ENCODE measurements around the gene CADPS.

Gene CADPS

DNA sequence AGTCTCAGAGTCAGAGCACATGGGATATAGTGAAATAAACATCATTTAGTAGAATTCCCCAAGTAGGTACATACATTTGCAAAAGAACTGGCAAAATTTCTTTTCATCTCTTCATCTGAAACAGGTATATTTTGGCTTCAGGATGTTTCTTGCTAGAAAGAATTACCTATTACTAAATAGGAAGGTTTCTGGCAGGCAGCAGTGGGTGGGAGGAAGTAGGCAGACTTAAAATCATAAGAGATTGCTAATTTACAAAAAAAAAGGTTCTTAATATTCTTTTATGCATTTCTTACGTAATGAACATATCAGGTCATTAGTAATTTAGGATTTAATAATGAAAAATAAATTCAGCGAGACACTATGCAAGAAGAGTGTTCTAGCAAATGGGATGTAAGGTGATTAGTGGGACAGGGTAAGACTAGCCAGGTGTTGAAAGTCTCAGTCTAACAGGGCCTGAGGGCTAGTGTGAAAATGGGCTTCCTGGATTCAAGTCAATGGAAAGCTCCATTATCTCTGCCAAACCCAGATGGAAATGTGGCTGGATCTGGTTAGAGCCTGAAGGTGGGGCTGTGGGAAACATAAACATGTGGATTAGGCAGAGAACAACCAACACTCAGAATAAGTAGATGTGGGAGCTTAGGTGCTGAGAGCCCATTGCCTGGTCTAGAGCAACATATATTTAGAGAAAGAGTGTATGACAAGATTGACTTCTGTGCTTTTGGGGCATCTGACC, 374.5 kb downstream of the CADPS start:
- no peak for DNase-seq (ENCODE audit: low read depth)

GRCh38 chr3:62497156-62497555, 378.1 kb downstream of the CADPS start:
- DNase-seq (ENCODE audit: low read depth) = no peak

DNA sequence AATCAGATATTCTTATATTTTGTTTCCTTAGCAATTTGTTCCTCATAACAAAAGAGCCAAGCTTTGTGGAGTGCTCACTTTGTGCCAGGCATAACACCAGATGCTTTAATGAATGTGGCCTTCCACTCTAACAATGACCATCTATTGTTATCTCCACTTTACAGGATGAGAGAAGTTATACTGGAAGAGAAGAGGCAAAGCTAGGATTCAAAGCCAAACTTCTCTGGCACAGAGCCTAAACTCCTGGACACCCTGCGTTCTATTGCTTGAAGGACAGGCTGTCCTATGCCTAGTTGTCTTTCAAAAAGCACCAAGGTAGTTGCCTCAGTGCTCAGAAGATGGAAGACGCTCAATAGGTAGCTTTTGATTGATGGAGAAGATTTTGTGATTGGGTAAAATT, 378.7 kb downstream of the CADPS start:
- no peak for DNase-seq (ENCODE audit: low read depth)

DNA sequence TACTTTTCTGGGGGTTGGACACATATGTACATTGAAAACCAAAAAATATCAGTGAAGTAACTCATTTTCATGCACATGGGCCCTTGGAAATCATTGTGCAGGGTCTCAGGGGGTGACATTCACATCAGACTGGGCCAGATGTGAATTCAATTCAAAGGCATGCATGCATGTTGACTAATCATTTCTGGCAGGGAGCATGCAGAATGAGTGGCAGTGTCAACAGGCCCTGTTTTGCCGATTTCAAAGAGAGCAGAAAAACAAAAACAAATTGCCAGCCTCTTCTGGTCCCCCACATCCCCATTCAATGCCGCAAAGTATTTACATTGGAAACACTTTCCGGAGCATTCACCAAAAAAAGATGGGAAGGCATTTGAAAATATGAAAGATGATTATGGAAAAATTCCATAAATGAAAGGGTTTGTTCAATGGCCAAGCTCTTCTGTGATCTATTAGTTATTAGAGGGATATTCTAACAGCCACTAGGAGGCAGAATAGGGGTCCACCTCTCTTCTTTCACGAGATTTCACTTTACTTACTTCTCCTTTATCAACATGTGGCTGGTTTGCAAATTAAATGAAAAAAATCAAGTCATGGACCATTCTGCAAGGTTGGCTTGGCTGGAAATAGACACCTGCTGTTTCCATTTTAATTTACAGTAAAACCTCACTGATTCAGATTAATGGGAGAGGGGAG, 382.0 kb downstream of the CADPS start:
- no peak for DNase-seq (ENCODE audit: low read depth)

DNA sequence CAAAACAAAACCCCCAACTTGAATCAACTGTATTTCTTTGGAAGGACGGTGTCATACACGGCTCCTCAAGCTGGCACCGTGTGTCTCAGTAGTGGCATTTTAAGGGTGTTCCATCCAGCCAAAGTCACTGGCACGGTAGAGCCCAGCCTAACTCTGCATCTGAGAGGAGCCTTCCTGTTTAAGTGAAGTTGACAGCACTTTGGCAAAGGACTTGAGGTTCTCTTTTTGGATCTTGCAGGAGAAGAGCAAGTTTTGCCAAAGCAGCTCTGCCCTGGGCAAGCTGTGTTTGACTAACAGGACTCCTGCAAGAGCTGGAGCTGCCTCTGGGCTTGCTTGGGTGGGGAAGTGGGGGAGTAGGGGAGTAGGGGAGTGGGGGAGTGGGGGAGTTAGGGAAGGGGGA, 392.3 kb downstream of the CADPS start:
- no peak for DNase-seq (ENCODE audit: low read depth)

GRCh38 chr3:62481962-62482361, 393.3 kb downstream of the CADPS start:
- DNase-seq (ENCODE audit: low read depth) = no peak

DNA sequence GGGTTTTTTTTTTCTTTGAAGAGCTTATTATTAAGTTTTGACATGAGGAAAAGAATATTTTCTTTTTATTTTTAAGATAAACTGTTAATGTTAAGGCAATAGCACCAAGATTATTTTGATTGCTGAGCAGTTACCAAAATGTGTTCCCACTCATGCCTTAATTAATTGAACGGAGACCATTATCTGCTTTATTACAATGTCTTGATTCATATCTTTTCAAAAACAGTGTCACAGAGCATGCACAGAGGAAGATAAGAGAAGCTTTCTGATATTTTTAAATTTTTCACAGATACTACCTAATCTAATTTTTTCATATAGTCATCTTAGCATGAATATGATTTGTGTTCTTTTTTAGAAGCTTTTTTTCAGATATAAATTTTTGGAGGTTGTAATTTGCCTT, 395.2 kb downstream of the CADPS start:
- no peak for DNase-seq (ENCODE audit: low read depth)

DNA sequence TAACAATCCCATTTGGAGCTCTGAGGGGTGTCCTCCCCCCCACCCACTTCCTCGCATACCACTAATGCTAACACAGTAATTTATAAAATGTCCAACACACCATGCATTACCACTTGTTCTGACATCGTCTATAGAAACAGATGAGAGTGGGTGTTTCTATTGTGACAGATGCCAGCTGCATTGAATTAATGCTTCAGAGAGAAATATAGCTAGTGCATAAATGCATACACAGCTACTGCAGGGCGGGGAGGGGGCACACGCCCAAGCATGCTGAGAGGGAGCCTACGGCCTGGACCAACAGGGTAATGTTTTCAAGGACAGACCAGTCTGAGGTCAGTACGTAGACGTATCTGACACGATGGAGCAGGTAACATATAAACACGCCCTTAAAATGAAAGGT, 395.9 kb downstream of the CADPS start:
- DNase-seq (ENCODE audit: low read depth) = no peak

- DNase-seq (ENCODE audit: low read depth) = no peak
These were observed 399.9 kb downstream of the CADPS start for GRCh38 chr3:62475306-62475705.

- no peak for DNase-seq (ENCODE audit: low read depth)
These were observed 407.1 kb downstream of the CADPS start for GRCh38 chr3:62467966-62468722.

- no peak for DNase-seq (ENCODE audit: low read depth)
These were observed 412.4 kb downstream of the CADPS start for GRCh38 chr3:62462788-62463187.

GRCh38 chr3:62462104-62462762, 413.0 kb downstream of the CADPS start:
- DNase-seq (ENCODE audit: low read depth) = no peak

GRCh38 chr3:62454916-62455315, 420.3 kb downstream of the CADPS start:
- no peak for DNase-seq (ENCODE audit: low read depth)

DNA sequence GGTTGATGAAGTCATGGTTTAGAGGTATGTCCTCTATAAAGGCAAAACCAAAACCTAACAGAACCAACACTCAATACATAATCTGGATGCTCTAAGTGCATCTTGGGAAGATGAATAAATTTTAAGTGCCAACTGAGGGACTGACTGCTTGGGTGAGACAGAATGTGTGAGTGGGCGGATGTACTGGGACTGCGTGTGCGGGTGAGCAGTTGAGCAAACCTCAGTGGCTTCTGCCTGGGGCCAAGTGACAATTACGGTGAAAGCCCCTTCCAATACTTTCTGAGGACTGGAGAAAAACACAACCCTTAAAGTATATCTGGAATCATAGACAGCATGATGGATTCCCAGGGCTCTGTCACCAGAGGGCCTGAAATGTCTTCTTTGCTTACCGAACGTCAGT, 421.8 kb downstream of the CADPS start:
- DNase-seq (ENCODE audit: low read depth) = no peak

GRCh38 chr3:62451211-62451887, 423.9 kb downstream of the CADPS start:
- DNase-seq (ENCODE audit: low read depth) = no peak

DNA sequence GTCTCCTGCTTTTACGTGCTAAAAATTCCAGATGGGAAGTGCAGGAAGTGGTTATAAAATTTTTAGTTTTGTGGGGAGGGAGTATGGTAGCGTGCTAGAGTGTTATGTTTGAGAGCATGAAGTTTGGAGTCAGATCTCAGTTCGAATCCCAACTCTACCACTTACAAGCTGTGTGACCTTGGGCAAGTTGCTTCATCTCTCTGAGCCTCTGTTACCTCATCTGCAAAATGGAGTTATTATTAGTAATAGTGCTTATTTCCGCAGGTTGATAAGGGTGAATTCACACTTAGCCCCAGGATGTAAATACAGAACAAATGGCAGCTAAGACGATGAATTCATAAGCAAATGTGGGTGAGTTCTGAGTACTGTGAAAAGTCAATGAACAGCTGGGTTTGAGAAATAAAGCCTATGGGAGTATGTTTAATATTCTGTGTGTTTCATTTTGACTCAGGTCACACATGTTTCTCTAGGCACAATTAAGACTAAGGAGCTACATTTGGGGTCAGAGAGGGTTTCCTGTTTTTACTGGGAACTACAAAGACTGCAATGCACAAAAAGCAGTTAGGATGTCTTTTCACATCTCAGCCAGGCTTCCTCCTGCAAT, 428.8 kb downstream of the CADPS start:
- DNase-seq (ENCODE audit: low read depth) = no peak

DNA sequence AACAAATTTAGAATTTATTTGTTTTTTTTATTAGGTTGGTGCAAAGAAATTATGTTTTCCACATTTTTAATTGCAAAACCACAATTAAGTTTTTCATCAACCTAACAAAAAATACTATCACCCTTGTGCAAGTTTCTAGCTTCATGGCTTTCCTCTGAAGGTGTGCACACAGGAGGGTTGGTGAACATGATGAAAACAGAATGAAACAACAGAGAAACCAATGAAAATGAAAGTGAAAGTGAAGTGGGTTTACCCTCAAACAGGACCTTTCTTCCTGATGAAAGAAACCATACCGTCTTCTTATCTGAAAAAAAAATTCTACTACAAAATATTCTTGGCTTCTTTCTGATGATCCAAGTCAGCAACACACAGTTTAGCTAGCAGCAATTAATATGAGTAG, 429.9 kb downstream of the CADPS start:
- DNase-seq (ENCODE audit: low read depth) = no peak

DNA sequence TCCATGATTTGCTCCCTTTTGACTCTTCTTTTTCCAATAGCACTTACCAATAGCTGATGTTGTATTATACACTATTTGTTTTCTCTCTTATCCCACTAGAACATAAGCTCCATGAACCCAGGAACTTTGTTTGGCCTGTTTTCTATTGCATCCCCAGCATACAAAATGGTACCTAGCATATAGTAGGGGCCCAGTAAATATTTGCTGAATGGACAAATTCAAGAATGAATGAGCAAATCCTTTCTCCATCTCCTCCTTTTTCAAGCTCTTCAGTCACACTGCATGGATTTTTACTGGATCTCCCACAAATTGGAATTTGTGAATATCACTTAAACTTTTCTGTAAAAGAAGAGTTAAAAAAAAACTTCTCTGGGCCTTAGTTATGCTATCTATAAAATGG, 435.2 kb downstream of the CADPS start:
- DNase-seq (ENCODE audit: low read depth) = no peak

- no peak for DNase-seq (ENCODE audit: low read depth)
These were observed 435.9 kb downstream of the CADPS start for GRCh38 chr3:62439176-62439813.

GRCh38 chr3:62436785-62437184, 438.4 kb downstream of the CADPS start:
- no peak for DNase-seq (ENCODE audit: low read depth)

DNA sequence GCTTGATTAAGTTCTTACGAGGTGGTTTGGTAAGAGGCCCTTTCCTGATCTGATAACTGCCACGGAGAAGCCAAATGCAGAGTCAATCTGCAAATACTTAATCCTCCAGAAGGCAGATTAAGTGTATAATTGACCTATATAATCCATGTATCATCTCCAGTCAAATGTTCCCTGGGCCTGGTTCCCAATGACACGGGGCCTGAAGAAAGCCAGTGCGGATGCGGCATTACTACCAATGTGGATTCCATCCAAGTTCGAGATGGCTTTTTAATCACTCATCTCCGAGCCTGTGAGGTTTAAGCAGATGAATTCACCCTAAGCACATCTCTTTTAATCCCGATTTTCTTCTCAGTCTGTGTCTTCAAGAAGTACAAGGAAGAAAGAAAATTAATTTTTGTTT, 441.8 kb downstream of the CADPS start:
- DNase-seq (ENCODE audit: low read depth) = no peak
